SJSA1 (cell line): ENCODE measurements around the gene LDLRAD2. TPM values are rescaled to one million over a fixed set of nuclear protein-coding genes. Genes with fewer than 3 reads are reported as not detected.
A peak's percentile ranks its signal among the peaks of the same experiment; 100 is the strongest.
"Not testable (repeated sequence)": the region's sequence is repeated elsewhere in the genome, so short reads cannot be mapped to it uniquely, and the experiment has no call there.

ENCODE experiments used
- DNase-seq, 2 experiments: peaks; one replicate each; pipeline ENCODE4 v3.0.0-alpha.2; 2015 to 2020; ENCODE audit warnings: low spot score in 2 of 2, low read depth in 1 of 2
- H3K27ac ChIP-seq: fragments of 250-450 bp; sonication (Bioruptor Pico); 2 replicates; pipeline ENCODE4 v1.5.1; 2020; ENCODE audit warnings: mild to moderate bottlenecking, moderate library complexity
- H3K27me3 ChIP-seq: fragments of 250-450 bp; sonication (Bioruptor Pico); replicated peaks from 2 replicates; pipeline ENCODE4 v1.5.1; 2020; ENCODE audit warnings: mild to moderate bottlenecking, moderate library complexity
- H3K36me3 ChIP-seq: fragments of 250-450 bp; sonication (Bioruptor Pico); 2 replicates; pipeline ENCODE4 v1.5.1; 2020; ENCODE audit warnings: mild to moderate bottlenecking
- H3K4me1 ChIP-seq: fragments of 250-450 bp; sonication (Bioruptor Pico); replicated peaks from 2 replicates; pipeline ENCODE4 v1.6.1; 2021; ENCODE audit warnings: mild to moderate bottlenecking
- H3K4me3 ChIP-seq: fragments of 250-450 bp; sonication (Bioruptor Pico); 2 replicates; pipeline ENCODE4 v1.5.1; 2020; ENCODE audit warnings: mild to moderate bottlenecking
- H3K9me3 ChIP-seq: fragments of 250-450 bp; sonication (Bioruptor Pico); replicated peaks from 2 replicates; pipeline ENCODE4 v1.5.1; 2020; ENCODE audit warnings: mild to moderate bottlenecking
- total RNA-seq: library from RNA; depleted of rRNA; stranded (reverse); fragments of >200 nt; shearing (Covaris generic); gene quantifications from 2 replicates; pipeline ENCODE4 v1.2.3, GENCODE V29; 2014; rRNA removed

LDLRAD2 gene
- not detected in 2 replicates for total RNA-seq

- DNase-seq = no peak
- no peaks in the 10 kb centered on the region for H3K4me1 ChIP-seq
- no peaks in the 10 kb centered on the region for H3K27me3 ChIP-seq
- H3K36me3 ChIP-seq = no peaks in the 10 kb centered on the region
- H3K9me3 ChIP-seq = no peaks in the 10 kb centered on the region
- no peak within 1 kb of the TSS for H3K4me3 ChIP-seq
- H3K27ac ChIP-seq = no peak within 1 kb of the TSS
These were observed at the start of gene LDLRAD2 for GRCh38 chr1:21811875-21812305. TSS of gene LDLRAD2 (plus strand) at chr1:21812265. CDS start at chr1:21812452, 187 bp downstream.

- H3K36me3 ChIP-seq = 0 out of 2 replicates have a peak, but pooled peaks cover 6% of the 10 kb centered on the region
- no peak overlapping the region for H3K4me3 ChIP-seq
- H3K27me3 ChIP-seq = no peaks in the 10 kb centered on the region
- no peak overlapping the region for H3K27ac ChIP-seq
- H3K4me1 ChIP-seq = peaks cover 18% of the 10 kb centered on the region
- no peaks in the 10 kb centered on the region for H3K9me3 ChIP-seq
- DNase-seq = peak in 1 of 2 experiments; percentile 36
These were observed 48.8 kb upstream of the LDLRAD2 start for GRCh38 chr1:21763236-21763635.

GRCh38 chr1:21763694-21764419, 48.2 kb upstream of the LDLRAD2 start:
- 0 out of 2 replicates have a peak, but pooled peaks cover 6% of the 10 kb centered on the region for H3K36me3 ChIP-seq
- H3K4me3 ChIP-seq = no peak overlapping the region
- DNase-seq = no peak
- H3K4me1 ChIP-seq = peaks cover 18% of the 10 kb centered on the region
- no peak overlapping the region for H3K27ac ChIP-seq
- H3K9me3 ChIP-seq = no peaks in the 10 kb centered on the region
- H3K27me3 ChIP-seq = no peaks in the 10 kb centered on the region

GRCh38 chr1:21764615-21765423, 47.2 kb upstream of the LDLRAD2 start:
- H3K36me3 ChIP-seq = 0 out of 2 replicates have a peak, but pooled peaks cover 6% of the 10 kb centered on the region
- no peaks in the 10 kb centered on the region for H3K9me3 ChIP-seq
- H3K4me3 ChIP-seq = no peak overlapping the region
- peak overlapping the region; percentile 39 for H3K27ac ChIP-seq
- peaks cover 18% of the 10 kb centered on the region for H3K4me1 ChIP-seq
- DNase-seq = peak; percentile 88 to 89
- H3K27me3 ChIP-seq = no peaks in the 10 kb centered on the region

- Histone ChIP-seq H3K4me1 (peaks cover 18% of the 10 kb centered on the region), H3K27me3 (no peaks in the 10 kb centered on the region), H3K36me3 (0 out of 2 replicates have a peak, but pooled peaks cover 10% of the 10 kb centered on the region), H3K27ac (no peak overlapping the region), H3K9me3 (no peaks in the 10 kb centered on the region), H3K4me3 (no peak overlapping the region)
- no peak for DNase-seq
These were observed 45.9 kb upstream of the LDLRAD2 start for GRCh38 chr1:21766210-21766609.

GRCh38 chr1:21767106-21767505, 45.0 kb upstream of the LDLRAD2 start:
- H3K4me1 ChIP-seq = peaks cover 18% of the 10 kb centered on the region
- H3K4me3 ChIP-seq, H3K27ac ChIP-seq, H3K36me3 ChIP-seq, H3K27me3 ChIP-seq, H3K9me3 ChIP-seq: not testable (repeated sequence)
- DNase-seq = peak in 1 of 2 experiments; percentile 19

- Histone ChIP-seq H3K27me3 (no peaks in the 10 kb centered on the region), H3K4me1 (peaks cover 6% of the 10 kb centered on the region), H3K4me3 (no peak overlapping the region), H3K9me3 (no peaks in the 10 kb centered on the region), H3K36me3 (peaks cover 6% of the 10 kb centered on the region; the same call in 1 of the 2 replicates), H3K27ac (no peak overlapping the region)
- no peak for DNase-seq
These were observed 41.9 kb upstream of the LDLRAD2 start for GRCh38 chr1:21770201-21770600.

- H3K4me1 ChIP-seq, H3K27me3 ChIP-seq, DNase-seq, H3K9me3 ChIP-seq, H3K27ac ChIP-seq, H3K4me3 ChIP-seq, H3K36me3 ChIP-seq: not testable (repeated sequence)
These were observed 41.5 kb upstream of the LDLRAD2 start for GRCh38 chr1:21770602-21771001.

GRCh38 chr1:21771672-21772071, 40.4 kb upstream of the LDLRAD2 start:
- not testable (repeated sequence) for H3K36me3 ChIP-seq, H3K4me3 ChIP-seq, H3K27ac ChIP-seq, H3K27me3 ChIP-seq, H3K9me3 ChIP-seq, DNase-seq
- peaks cover 11% of the 10 kb centered on the region for H3K4me1 ChIP-seq

- Histone ChIP-seq H3K4me3 (no peak overlapping the region), H3K27me3 (no peaks in the 10 kb centered on the region), H3K36me3 (peaks cover 9% of the 10 kb centered on the region; the same call in 1 of the 2 replicates), H3K27ac (no peak overlapping the region), H3K4me1 (peaks cover 11% of the 10 kb centered on the region), H3K9me3 (no peaks in the 10 kb centered on the region)
- DNase-seq = no peak
These were observed 38.5 kb upstream of the LDLRAD2 start for GRCh38 chr1:21773585-21773984.

- Histone ChIP-seq H3K27me3 (no peaks in the 10 kb centered on the region), H3K27ac (no peak overlapping the region), H3K9me3 (no peaks in the 10 kb centered on the region), H3K36me3 (peaks cover 9% of the 10 kb centered on the region; the same call in 1 of the 2 replicates), H3K4me3 (no peak overlapping the region), H3K4me1 (peaks cover 11% of the 10 kb centered on the region)
- DNase-seq = no peak
These were observed 37.1 kb upstream of the LDLRAD2 start for GRCh38 chr1:21774835-21775549.

- Histone ChIP-seq H3K36me3 (peaks cover 8% of the 10 kb centered on the region; the same call in 1 of the 2 replicates), H3K4me1 (peaks cover 11% of the 10 kb centered on the region), H3K27me3 (no peaks in the 10 kb centered on the region), H3K4me3 (no peak overlapping the region), H3K9me3 (no peaks in the 10 kb centered on the region), H3K27ac (no peak overlapping the region)
- DNase-seq = no peak
These were observed 36.5 kb upstream of the LDLRAD2 start for GRCh38 chr1:21775550-21775914.

- Histone ChIP-seq H3K27ac (no peak overlapping the region), H3K4me3 (no peak overlapping the region), H3K27me3 (no peaks in the 10 kb centered on the region), H3K9me3 (no peaks in the 10 kb centered on the region), H3K4me1 (peaks cover 11% of the 10 kb centered on the region), H3K36me3 (peaks cover 5% of the 10 kb centered on the region; the same call in 1 of the 2 replicates)
- peak; percentile 55 to 74 for DNase-seq
These were observed 36.0 kb upstream of the LDLRAD2 start for GRCh38 chr1:21775985-21776562.
